ENCODE results near the gene HTR2C. TPM values are rescaled to one million over a fixed set of nuclear protein-coding genes. Genes with fewer than 3 reads are reported as not detected.

HTR2C gene
- total and polyA plus RNA-seq, 4 donors, result not detected

- no peak for TF ChIP-seq ZBTB33 (IDR thresholded peaks at IDR 0.05)
- no peak for TF ChIP-seq SP1 (IDR thresholded peaks at IDR 0.05)
- no peak for TF ChIP-seq HNF4A (conservative IDR thresholded peaks at IDR 0.05)
- TF ChIP-seq FOXA1 (IDR thresholded peaks at IDR 0.05), result no peak
Observed at GRCh38 chrX:114774691-114775090, 190.8 kb downstream of the HTR2C start (continued).

- WGBS, result 27% methylated on average over 1 of the region's 1 CpG
- Histone ChIP-seq H3K9me3 (ENCODE audit: control insufficient read depth in 4 of 4, low read length in 3 of 4) (peaks cover 0 to 2% (median 0%) of the 10 kb centered on the region in 4 donors), H3K36me3 (ENCODE audit: control insufficient read depth in 4 of 4, insufficient read depth in 3 of 4, low read depth in 1 of 4, low read length in 3 of 4) (no peaks in the 10 kb centered on the region), H3K4me1 (ENCODE audit: control insufficient read depth in 4 of 4, insufficient read depth in 4 of 4, low read length in 3 of 4) (no peaks in the 10 kb centered on the region), H3K27ac (ENCODE audit: low read depth in 1 of 2, low read length in 2 of 2) (no peak overlapping the region), H3K4me3 (ENCODE audit: low read depth in 1 of 3, low read length in 3 of 3) (no peak overlapping the region), H3K27me3 (ENCODE audit: control insufficient read depth in 4 of 4, insufficient read depth in 4 of 4, low read length in 3 of 4) (no peaks in the 10 kb centered on the region), H3K9ac (ENCODE audit: low read depth in 1 of 2, low read length in 2 of 2) (no peak overlapping the region)
- DNase-seq (ENCODE audit: low spot score), result no peak
- TF ChIP-seq ZBTB33 (IDR thresholded peaks at IDR 0.05) (no peak), TAF1 (conservative IDR thresholded peaks at IDR 0.05) (no peak), MAX (IDR thresholded peaks at IDR 0.05) (no peak), JUND (IDR thresholded peaks at IDR 0.05) (no peak), REST (IDR thresholded peaks at IDR 0.05) (no peak), ATF3 (IDR thresholded peaks at IDR 0.05) (no peak), NR2F2 (IDR thresholded peaks at IDR 0.05) (no peak)
Observed at GRCh38 chrX:114782925-114783324, 199.0 kb downstream of the HTR2C start.

GRCh38 chrX:114787061-114787460, 203.2 kb downstream of the HTR2C start:
- DNase-seq (ENCODE audit: low spot score), result no peak
- 78% methylated on average over 3 of the region's 3 CpGs for WGBS
- Histone ChIP-seq H3K36me3 (ENCODE audit: control insufficient read depth in 4 of 4, insufficient read depth in 3 of 4, low read depth in 1 of 4, low read length in 3 of 4) (no peaks in the 10 kb centered on the region), H3K27ac (ENCODE audit: low read depth in 1 of 2, low read length in 2 of 2) (no peak overlapping the region), H3K27me3 (ENCODE audit: control insufficient read depth in 4 of 4, insufficient read depth in 4 of 4, low read length in 3 of 4) (no peaks in the 10 kb centered on the region), H3K9me3 (ENCODE audit: control insufficient read depth in 4 of 4, low read length in 3 of 4) (no peaks in the 10 kb centered on the region), H3K9ac (ENCODE audit: low read depth in 1 of 2, low read length in 2 of 2) (no peak overlapping the region), H3K4me1 (ENCODE audit: control insufficient read depth in 4 of 4, insufficient read depth in 4 of 4, low read length in 3 of 4) (no peaks in the 10 kb centered on the region), H3K4me3 (ENCODE audit: low read depth in 1 of 3, low read length in 3 of 3) (no peak overlapping the region)
- TF ChIP-seq HNF4G (IDR thresholded peaks at IDR 0.05) (no peak), ATF3 (IDR thresholded peaks at IDR 0.05) (no peak), HNF4A (conservative IDR thresholded peaks at IDR 0.05) (no peak), ZBTB33 (IDR thresholded peaks at IDR 0.05) (no peak), FOXA2 (IDR thresholded peaks at IDR 0.05) (no peak), NR2F2 (IDR thresholded peaks at IDR 0.05) (no peak), RXRA (IDR thresholded peaks at IDR 0.05) (no peak), MAX (IDR thresholded peaks at IDR 0.05) (no peak), YY1 (IDR thresholded peaks at IDR 0.05) (no peak), JUND (IDR thresholded peaks at IDR 0.05) (no peak), TAF1 (conservative IDR thresholded peaks at IDR 0.05) (no peak), REST (IDR thresholded peaks at IDR 0.05) (no peak), SP1 (IDR thresholded peaks at IDR 0.05) (no peak)

All from liver (tissue), 9 donors.